GM21619 (cell line): ENCODE results near the gene DUSP1.

Experiments used
- ATAC-seq: cut with Tn5 transposase; IDR thresholded peaks from one replicate; pipeline ENCODE4 v1.9.1; 2021; ENCODE audit not compliant: unreplicated experiment

DUSP1 gene

DNA sequence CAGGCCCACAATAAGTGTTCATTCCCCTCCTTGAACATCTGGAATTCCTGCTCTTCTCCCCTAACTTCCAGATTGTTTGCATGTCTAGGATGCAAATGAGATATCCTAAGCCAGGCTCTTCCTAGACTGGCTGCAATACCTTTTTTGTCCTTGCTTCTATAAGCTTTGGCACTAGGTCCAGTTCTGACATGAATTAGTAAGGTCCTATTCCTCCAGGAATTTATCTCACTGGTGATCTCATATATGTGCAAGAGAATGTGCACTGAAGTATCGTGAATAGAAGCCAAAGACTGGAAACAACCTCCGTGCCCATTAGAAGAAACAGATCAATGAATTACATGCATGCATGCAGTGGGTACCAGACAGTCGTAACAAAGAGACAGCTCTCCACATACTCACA is 25.2 kb downstream of the DUSP1 start:
- ATAC-seq: no peak

DNA sequence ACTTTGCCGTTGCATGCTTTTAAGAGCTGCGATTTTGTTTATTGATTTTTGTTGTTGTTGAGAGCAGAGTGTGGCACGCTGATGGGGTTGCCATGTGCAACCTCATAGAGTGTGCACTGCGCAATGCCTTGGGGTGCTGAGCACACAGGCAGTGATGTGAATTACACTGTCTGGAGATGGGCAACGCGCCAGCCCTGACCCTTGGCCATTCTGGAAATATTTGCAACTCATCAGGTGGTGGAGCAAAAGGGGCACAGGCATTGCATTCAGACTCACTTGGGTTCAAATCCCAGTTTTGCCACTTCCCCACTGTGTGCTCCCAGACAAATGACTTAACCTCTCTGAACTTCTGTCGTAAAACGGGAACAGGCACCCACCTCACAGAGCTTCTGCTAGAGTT is 25.6 kb downstream of the DUSP1 start:
- ATAC-seq: no peak

DNA sequence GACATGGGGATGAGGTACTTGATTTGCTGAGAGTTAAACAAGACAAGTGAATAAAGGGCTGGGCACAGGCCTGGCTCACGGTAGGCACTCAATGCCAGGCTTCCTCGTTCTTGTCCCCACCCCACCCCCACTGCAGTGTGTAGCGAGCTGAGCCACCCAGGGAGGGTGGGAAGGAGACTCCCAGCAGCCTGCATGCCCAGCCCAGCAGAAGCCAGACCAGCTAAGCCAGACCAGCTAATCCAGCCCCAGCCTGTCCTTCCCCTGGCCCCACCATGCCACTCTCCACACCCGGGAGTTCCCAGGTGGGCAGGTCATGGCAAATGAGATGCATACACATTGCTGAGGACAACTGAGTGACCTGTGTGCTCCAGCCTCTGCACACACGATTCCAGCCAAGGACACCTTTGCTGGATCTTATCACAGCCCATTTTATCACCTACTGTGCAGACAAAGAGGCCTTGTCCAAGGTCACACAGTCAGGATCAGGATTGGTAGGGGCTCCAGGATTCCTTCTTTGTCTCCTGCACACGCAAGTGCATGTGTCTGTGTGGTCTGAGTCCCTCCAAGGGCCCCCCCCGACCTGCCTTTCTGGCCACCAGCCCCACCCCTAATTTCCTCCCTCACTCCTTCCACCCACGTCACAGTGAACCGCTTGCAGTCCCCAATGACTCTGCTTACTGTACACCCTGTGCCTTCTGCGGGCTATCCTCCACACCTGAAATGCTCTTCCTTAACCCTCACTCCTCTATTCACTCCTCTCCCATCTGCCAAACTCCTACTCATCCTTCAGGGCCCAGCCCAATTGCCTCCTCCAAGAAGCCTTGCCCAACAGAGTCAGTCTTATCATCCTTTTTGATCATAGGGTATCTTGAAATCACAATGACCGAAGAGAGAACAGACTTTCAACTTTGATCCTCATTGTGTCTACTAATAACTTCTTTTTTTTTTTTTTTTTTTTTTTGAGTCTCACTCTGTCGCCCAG is 26.6 kb downstream of the DUSP1 start:
- ATAC-seq: no peak

DNA sequence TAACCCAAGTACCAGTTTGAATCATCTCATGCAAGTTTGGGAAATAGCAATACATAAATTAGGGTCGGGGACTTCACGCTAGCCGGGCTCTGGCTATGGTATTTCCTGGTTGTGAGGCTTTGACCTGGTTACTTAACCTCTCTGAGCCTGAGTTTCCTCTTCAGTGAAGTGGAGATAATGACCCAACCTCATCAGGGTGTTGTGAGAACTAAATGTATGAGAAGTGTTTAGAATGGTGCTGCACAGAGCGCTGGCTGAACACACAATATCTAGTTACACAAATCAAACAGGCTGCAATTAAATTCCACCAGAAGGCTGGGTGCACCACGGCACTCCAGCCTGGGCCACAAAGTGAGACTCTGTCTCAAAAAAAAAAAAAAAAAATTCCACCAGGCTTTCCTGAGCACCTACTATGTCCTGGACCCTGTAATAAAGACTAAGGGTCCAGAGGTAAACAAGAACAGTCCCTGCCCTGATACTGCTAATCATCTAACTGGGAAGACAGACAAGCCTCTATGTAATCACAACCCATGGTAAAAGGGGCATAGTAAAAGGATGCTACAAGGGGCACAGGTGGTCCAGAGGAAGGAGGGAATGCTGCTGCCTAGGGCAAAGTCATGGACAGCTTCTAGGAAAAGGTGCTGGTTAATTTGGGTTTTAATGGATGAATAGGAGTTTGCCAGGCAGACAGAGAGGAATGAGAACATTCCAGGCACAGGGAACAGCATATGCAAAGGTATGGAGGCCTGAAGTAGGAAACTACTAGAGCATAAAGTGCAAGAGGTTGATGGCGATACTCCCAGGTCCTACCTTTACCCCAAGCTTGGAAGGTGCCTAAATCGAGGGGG is 27.7 kb downstream of the DUSP1 start:
- ATAC-seq: no peak

DNA sequence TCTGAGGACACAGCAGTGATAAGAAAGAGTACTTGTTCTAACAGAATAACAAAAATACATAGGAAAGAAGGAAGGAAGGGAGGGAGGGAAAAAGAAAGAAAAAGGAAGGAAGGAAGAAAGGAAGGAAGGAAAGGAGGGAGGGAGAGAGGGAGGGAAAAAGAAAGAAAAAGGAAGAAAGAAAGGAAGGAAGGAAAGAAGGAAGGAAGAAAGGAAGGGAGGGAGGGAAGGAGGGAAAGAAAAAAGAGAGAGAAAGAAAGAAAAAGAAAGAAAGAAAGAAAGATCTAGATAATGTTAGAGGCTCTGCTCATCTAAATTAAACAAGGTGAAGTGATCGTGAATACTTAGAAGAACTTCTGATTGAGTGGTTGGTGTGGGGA is 29.8 kb downstream of the DUSP1 start:
- no peak for ATAC-seq

DNA sequence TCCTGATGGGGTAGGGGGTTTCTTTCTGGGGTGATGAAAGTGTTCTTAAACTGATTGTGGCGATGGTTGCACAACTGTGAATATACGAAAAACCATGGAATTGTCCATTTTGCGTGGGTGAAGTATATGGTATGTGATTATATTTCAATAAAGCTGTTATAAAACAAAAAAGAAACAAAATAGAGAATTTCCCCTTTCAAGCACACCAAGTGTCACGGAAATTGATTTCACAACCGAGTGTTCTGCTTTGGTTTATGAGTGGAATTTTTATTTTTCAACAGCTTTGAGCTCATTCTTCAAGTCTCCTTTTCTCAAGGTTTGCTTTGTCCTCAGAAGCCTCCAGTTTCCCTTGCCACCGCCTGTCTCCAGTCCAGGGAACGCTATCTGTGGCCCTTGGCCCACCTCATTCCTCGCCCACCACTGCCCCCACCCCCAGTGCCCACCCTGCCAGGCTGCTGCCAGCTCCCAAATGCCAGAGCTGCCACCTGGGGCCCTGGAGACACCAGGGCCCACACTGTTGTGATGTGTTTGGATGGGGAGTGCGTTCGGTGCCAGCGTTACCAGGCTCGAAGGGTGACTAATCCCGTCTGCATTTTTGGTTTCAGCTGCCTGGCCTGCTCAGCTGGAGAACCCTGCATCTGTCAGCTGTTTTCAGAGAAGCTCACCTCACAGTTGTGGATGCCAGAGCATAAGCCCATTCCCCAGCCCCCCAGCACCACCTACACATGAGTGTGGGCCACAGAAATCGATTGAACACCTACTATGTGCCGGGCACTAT is 30.4 kb downstream of the DUSP1 start:
- no peak for ATAC-seq

DNA sequence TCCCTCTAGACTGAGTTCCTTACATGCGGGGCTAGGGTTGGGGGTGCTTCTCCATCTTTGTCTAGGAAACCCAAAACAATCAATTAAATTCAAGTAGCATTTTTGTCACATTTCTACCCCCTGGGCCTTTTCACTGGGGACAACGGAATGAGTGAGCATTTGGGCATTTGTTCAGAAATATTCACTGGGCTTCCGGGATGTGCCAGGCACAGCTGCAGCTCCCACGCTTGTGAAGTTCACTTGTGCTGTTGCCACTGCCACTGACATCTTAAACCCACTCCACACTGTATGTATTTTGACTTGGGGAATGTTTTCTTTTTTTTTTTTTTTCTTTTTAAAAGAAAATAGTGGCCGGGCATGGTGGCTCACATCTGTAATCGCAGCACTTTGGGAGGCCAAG is 31.6 kb downstream of the DUSP1 start:
- ATAC-seq: no peak

DNA sequence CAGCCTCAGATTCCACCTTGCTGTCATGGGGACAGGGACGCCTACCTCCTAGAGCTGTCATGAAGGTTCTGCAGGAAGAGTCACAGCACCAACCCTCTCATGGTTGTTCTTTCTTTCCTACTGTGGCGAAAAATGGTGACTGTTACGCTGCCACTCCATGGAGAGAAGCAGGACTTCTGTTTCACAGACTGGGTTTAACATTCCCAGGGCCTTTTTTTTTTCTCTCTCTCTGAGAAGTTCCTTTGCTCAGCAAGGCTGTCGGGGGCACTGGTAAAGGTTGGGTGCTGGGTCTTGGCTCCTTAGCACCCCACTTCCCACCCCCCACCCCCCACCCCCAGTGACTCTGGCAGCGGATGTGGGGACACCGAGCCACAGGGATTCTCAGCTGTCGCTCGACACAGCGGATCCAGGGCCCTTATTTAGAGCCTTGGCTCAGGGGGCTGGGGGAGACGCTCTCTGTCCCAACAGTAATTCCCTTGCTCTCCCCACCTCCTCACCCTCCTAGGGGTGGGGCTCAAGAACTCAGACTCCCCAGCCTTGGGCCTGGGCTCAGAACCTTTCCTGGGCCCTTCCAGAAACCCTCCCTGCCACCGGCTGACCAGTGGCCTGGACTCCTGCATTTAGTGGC is 34.4 kb downstream of the DUSP1 start:
- ATAC-seq: no peak

DNA sequence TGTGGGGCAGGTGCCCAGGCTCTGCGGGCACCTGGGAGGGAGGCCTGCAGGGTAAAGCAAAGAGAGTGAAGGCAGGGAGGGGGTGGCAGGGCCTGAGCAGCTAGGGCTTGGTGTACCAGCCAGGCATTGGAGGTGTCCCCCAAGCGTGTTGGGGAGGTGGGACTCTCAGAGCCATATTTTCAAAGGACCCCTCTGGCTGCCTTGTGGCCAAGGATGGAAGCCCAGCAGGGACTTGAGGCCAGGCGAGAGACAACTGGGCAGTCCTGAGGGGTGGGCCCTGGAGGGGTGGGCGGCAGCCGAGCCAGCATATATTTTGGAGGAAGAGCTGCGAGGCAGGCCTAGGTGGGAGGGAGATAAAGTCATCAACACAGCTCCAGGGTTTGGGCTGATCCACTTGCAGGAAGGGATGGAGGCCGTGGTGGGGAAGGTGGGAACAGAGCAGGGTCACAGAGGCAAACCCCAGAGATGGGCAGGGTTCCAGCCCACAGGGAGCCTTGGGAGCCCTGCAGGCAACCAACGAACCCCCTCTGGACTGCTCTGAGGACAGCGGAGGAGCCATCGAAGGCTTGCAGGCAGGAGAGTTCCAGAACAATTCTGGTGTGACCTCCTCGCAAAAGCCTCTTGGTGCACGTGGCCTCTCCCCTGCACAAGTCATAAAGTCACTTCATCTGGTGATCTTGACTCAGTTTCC is 35.7 kb downstream of the DUSP1 start:
- ATAC-seq: no peak

DNA sequence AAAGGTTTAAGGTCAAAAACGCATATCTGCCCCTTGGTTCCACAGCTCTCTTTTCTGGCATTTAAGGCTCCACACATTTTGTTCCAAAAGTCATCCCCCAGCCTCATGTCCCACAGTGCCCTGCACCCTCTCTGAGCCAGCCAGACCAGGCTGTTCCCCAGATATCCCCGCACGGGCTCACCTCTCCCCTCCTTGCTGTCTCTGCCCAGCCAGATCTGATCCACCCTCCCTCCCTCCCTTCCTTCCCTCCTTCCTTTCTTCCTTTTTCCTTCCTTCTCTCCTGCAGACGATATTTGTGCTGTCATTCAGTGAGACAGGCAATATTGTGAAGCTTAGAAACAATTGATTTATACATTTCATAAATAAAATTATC is 37.0 kb downstream of the DUSP1 start:
- no peak for ATAC-seq

DNA sequence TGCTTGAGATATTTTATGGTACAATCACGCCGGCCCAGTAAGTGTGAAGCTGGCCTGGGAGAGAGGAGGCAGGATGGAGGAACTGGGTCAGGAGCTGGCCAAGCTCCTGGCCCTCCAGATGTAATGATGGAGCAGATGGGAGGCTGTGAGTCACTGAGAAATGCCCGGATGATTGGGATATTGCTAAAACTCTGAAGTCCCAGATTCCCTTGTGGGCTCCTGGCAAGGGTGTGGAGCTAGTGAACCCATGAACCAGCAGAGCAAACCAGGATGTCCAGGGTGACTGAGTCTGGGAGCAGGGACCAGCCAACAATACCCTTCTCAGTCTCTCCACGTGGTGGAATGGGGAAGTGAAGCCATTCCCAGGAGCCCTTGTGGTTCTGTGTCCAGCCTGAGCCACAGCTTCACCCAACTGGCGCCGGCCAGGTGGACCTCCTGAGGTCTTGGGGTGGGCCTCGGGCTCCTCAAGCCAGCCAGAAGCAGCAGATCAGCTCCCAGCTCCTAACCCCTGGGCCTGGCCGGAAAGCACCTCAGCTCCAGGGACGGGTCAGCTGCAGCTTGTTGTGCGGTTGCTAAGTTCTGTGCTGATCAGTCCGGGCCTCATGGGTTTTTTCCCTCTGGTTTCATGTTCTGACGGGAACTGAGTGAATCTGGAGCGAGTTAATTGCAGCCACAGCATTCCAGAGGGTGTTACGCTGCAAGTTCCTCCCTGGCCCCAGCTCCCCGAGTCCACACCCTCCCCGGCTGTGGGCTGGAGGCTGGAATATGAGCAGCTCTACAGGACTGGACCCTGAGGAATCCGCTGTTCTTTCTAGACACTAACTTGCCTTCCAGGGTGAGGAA is 37.6 kb downstream of the DUSP1 start:
- no peak for ATAC-seq

DNA sequence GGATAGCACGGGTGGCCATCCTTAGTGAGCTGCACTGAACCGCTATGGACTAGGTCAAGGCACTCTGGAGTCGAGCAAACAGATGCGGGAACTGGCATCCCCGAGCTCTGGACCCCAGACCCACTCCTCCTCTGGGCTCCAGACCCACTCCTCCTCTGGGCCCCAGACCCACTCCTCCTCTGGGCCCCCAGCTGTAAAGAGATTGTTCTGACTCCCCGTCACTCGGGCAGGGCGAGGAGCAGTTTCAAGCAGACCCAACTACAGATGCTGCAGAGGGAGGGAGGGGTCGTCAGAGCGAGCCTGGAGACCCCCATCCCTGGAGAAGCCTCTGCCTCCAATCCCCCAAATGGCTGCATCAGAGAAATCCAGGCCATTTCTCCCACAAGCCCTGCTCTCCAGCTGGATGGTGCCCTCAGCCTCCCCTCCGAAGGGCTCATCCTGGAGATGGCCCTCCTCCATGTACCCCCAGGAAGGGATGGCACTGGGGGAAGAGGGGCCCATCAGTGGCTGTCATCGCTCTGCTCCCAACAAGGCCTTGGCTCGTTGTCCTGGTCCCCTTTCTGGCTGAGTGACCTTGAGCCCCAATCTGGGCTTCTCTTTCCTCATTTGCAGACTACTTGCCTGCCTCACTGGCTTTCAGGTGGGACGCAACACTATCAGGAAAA is 38.7 kb downstream of the DUSP1 start:
- ATAC-seq: no peak

DNA sequence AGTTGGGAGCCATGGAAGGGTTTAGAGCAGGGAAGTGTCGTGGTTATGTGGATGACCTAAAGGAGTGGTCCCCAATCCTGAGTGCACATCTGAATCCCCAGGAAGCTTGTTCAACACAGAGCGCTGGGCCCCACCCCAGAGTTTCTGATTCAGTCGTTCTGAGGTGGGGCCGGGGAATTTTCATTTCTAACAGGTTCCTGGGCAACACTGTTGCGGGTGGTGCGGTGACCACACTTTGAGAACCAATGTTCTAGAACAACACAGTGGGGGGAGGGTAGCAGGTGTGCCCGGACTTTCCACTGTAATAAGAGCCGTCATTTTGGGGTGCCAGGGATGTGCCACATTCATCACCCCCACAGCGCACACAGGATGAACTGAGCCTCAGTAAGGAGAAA is 39.3 kb downstream of the DUSP1 start:
- ATAC-seq: no peak

DNA sequence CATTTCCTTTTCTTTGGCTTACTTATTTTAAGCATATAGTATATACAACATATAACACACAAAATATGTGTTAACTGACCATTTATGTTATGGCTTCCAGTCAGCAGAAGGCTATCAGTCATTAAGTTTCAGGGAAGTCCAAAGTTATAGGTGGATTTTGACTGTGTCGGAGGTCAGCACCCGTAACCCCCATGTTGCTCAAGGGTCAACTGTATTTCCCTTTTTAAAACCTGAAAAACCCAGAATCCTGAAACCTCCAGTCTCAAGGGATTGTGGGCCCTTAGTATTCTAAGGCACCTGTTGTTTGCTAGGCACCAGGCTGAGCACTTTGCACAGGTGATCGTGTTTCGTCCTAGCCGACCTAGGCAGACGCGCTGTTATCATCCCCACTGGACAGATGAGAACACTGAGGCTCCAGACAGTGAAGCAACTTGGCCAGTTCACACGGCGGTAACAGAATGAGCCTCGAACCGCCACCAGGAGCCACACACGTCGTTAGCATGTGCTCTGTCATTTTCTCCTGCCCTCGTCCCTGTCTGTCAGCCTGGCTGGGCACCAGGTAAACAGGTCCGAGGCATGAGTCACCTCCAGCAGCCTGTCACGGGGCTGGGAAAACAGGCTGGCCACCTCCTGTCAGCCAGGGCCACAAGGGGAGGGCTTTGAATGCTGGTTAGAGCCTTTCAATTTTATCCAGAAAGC is 39.9 kb downstream of the DUSP1 start:
- ATAC-seq: no peak

DNA sequence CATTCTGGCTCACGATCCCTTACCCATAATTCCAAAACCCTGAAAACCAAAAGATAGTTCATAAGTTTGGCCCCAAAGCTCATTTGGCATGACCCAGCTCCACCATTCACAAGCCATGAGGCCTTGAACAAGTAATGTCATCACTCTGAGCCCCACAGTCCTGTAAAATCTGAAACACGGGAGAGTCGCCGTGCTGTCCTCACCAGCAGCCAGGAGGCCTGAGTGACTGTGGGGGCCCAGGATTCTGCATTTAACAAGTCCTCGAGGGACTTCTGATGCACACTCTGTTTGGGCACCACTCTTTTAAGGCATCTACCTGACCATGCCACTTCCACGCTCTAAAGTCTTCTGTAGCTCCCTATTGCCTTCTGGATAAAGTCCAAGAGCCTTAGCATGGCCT is 40.8 kb downstream of the DUSP1 start:
- ATAC-seq: no peak

DNA sequence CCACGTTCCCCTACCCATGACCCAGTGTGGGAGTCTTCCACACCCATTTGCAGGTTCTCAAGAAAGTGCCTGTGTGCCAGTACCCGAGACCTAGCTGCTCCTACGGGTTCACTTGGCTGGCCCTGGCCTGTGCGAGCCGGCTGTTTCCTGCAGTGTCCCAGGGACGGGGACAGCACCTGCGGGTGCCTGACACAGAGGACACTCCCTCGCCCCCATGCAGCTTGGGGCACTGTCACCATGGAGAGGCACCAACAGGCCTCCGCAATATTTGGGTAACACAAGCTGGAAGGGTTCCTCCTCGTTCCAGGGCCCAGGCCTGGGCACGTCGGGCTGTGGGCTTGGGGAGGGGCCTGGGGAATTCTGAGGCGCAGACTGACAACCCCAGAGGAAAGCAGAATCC is 41.4 kb downstream of the DUSP1 start:
- ATAC-seq: no peak

DNA sequence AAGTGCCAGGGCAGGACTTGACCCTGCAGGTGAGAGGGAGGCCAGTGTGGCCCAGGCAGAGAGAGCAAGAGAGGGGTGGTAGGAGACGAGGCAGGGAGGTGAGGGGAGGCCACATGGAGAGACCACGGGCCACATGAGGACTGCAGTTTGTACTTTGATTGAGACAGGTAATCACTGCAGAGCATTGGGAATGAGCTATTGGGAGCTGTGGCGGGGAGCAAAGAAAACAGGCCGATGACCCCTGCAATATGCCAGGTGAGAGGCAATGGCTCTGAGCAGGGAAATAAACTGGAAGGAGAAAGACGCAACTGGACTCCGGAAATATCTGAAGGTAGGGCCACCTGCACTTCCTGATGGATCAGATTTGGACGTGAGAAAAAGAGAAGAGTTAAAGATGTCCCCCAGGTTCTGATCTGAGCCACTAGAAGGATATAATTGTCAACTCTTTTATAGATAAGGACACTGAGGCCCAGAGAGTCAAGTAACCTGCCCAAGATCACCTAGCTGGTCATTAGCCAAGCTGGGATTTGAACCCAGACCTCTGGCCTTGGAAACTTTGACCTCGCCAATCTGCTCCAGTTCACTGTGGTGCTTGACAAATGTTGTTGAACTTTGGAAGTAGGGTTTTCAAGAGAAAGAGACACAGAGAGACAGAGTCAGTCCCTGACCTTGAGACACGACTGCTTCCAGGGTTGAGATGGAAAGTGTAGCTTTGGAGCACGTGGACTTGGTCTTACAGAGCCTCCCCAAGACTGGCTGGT is 42.3 kb downstream of the DUSP1 start:
- ATAC-seq: no peak

DNA sequence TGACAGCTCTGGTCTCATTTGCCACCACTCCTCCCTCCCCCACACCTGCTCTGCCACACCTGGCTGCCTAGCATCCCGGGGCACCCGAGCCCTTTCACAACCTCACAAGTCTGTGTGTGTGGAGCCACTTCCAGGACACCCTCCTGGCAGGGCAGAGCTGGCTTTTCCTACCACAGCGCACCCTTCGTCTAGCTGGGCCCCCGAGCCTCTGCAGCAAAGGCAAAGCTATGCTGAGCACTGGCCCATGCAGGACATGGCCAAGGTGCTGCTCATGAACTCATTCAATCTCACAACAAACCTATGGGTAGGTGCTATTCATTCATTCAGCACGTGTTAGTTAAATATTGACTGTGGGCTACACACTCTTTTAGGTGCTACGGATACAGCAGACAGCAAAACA is 43.4 kb downstream of the DUSP1 start:
- no peak for ATAC-seq
